Fibroblast of villous mesenchyme (primary cell): ENCODE results near the gene ADSS1. TPM values are rescaled to one million over a fixed set of nuclear protein-coding genes. Genes with fewer than 3 reads are reported as not detected.

Experiments used
- DNase-seq: peaks from one replicate; pipeline ENCODE4 v3.0.0-alpha.2; 2010; ENCODE audit warnings: low read depth
- H3K4me3 ChIP-seq: 2 replicates; pipeline ENCODE4 v1.5.1; 2011; ENCODE audit warnings: low read depth, mild to moderate bottlenecking, low read length
- CTCF ChIP-seq: IDR thresholded peaks from 2 replicates; pipeline ENCODE4 v1.5.1; 2012; ENCODE audit warnings: low read depth, mild to moderate bottlenecking, low read length; ENCODE audit not compliant: insufficient read depth
- total RNA-seq: library from RNA; depleted of rRNA; stranded (reverse); fragments of >200 nt; gene quantifications from 2 replicates; pipeline ENCODE4 v1.2.3, GENCODE V29; 2012

Gene ADSS1
- total RNA-seq, 1 donor = 4.3 TPM

DNA sequence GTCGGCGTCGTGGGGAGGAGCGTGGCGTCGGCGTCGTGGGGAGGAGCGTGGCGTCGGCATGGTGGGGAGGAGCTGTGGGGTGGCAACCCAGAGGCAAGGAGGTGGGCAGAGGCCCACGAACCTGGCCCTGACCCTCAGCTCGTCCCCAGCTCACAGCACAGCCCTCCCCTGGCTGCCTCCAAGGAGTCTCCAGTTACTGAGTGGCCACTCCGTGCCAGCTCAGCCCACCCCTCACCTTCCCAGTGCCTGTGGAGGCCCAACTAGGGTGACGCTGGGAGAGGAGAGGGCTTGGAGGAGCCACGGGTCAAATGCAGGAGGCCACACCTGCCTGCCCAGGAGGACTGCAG is 5.8 kb downstream of the ADSS1 start:
- no peak for DNase-seq
- H3K4me3 ChIP-seq = no peak overlapping the region
- no peak for TF ChIP-seq CTCF

GRCh38 chr14:104730487-104730886 is 6.5 kb downstream of the ADSS1 start:
- no peak overlapping the region for H3K4me3 ChIP-seq
- no peak for TF ChIP-seq CTCF
- DNase-seq = no peak

- DNase-seq = no peak
- H3K4me3 ChIP-seq = no peak overlapping the region
- TF ChIP-seq CTCF = peak; percentile 48
Measured at GRCh38 chr14:104731320-104732294, 7.6 kb downstream of the ADSS1 start.

- H3K4me3 ChIP-seq = no peak overlapping the region
- no peak for DNase-seq
- no peak for TF ChIP-seq CTCF
Measured at GRCh38 chr14:104732355-104732804, 8.4 kb downstream of the ADSS1 start.

GRCh38 chr14:104732931-104733681 is 9.1 kb downstream of the ADSS1 start:
- TF ChIP-seq CTCF = no peak

GRCh38 chr14:104734051-104734587 is 10.1 kb downstream of the ADSS1 start:
- H3K4me3 ChIP-seq = no peak overlapping the region
- no peak for TF ChIP-seq CTCF
- no peak for DNase-seq

More at GRCh38 chr14:104732931-104733681, 9.1 kb downstream of the ADSS1 start:
- no peak for DNase-seq
- no peak overlapping the region for H3K4me3 ChIP-seq
